ENCODE data around the gene RAB3GAP1. TPM values are rescaled to one million over a fixed set of nuclear protein-coding genes. Genes with fewer than 3 reads are reported as not detected.

RAB3GAP1 gene
- total and polyA plus RNA-seq, 7 donors, result 18.6 to 70.2 (median 54.5) TPM

- Histone ChIP-seq H3K9me3 (no peaks in the 10 kb centered on the region), H3K36me3 (peaks cover 13 to 80% (median 33%) of the 10 kb centered on the region in 4 donors), H3K27me3 (no peaks in the 10 kb centered on the region), H3K4me1 (no peaks in the 10 kb centered on the region), H3K4me3 (no peak overlapping the region), H3K27ac (no peak overlapping the region)
- intact Hi-C loops (cut with DNase I), result no loop called here
- WGBS, 2 donors, result 87 to 94% methylated on average over 11 of the region's 11 CpGs
- no peak for TF ChIP-seq EP300 (IDR thresholded peaks at IDR 0.05)
- TF ChIP-seq POLR2AphosphoS5 (IDR thresholded peaks at IDR 0.05), result no peak
- DNase-seq, result no peak
Observed at GRCh38 chr2:135169900-135170753, 118.0 kb downstream of the RAB3GAP1 start.

GRCh38 chr2:135174049-135174809, 122.1 kb downstream of the RAB3GAP1 start:
- Histone ChIP-seq H3K27ac (no peak overlapping the region), H3K4me1 (no peaks in the 10 kb centered on the region), H3K9me3 (no peaks in the 10 kb centered on the region), H3K36me3 (peaks cover 4 to 65% (median 16%) of the 10 kb centered on the region in 4 donors), H3K4me3 (no peak overlapping the region), H3K27me3 (no peaks in the 10 kb centered on the region)
- 92 to 94% methylated on average over 9 of the region's 9 CpGs for WGBS, 2 donors
- TF ChIP-seq CTCF (IDR thresholded peaks at IDR 0.05) (no peak), EP300 (IDR thresholded peaks at IDR 0.05) (no peak), POLR2A (IDR thresholded peaks at IDR 0.05) (no peak), POLR2AphosphoS5 (IDR thresholded peaks at IDR 0.05) (no peak)
- intact Hi-C loops (cut with DNase I), result no loop called here
- no peak for DNase-seq

- DNase-seq, result no peak
- Histone ChIP-seq H3K27ac (no peak overlapping the region), H3K4me3 (no peak overlapping the region), H3K27me3 (no peaks in the 10 kb centered on the region), H3K4me1 (no peaks in the 10 kb centered on the region), H3K36me3 (peaks cover 4 to 60% (median 11%) of the 10 kb centered on the region in 4 donors), H3K9me3 (no peaks in the 10 kb centered on the region)
- WGBS, 2 donors, result 98 to 99% methylated on average over 6 of the region's 6 CpGs
- intact Hi-C loops (cut with DNase I), result no loop called here
- TF ChIP-seq EP300 (IDR thresholded peaks at IDR 0.05), result no peak
- TF ChIP-seq POLR2A (IDR thresholded peaks at IDR 0.05), result no peak
- TF ChIP-seq CTCF (IDR thresholded peaks at IDR 0.05), result no peak
- TF ChIP-seq POLR2AphosphoS5 (IDR thresholded peaks at IDR 0.05), result no peak
Observed at GRCh38 chr2:135174810-135175093, 122.7 kb downstream of the RAB3GAP1 start.

- TF ChIP-seq POLR2A (IDR thresholded peaks at IDR 0.05) (no peak), POLR2AphosphoS5 (IDR thresholded peaks at IDR 0.05) (no peak), CTCF (IDR thresholded peaks at IDR 0.05) (no peak), EP300 (IDR thresholded peaks at IDR 0.05) (no peak)
- DNase-seq, result no peak
- Histone ChIP-seq H3K27ac (no peak overlapping the region), H3K4me1 (no peaks in the 10 kb centered on the region), H3K9me3 (no peaks in the 10 kb centered on the region), H3K36me3 (peaks cover 4 to 56% (median 9%) of the 10 kb centered on the region in 4 donors), H3K4me3 (no peak overlapping the region), H3K27me3 (no peaks in the 10 kb centered on the region)
- intact Hi-C loops (cut with DNase I), result no loop called here
- 83 to 94% methylated on average over 3 of the region's 3 CpGs for WGBS, 2 donors
Observed at GRCh38 chr2:135175177-135175576, 123.1 kb downstream of the RAB3GAP1 start.

- intact Hi-C loops (cut with DNase I), result no loop called here
- H3K27me3 ChIP-seq, result no peaks in the 10 kb centered on the region
- WGBS, 2 donors, result 88 to 91% methylated on average over 1 of the region's 1 CpG
- H3K4me1 ChIP-seq, result no peaks in the 10 kb centered on the region
- H3K27ac ChIP-seq, result no peak overlapping the region
- no peak for DNase-seq
- H3K9me3 ChIP-seq, result no peaks in the 10 kb centered on the region
- no peak for TF ChIP-seq CTCF (IDR thresholded peaks at IDR 0.05)
- TF ChIP-seq EP300 (IDR thresholded peaks at IDR 0.05), result no peak
- TF ChIP-seq POLR2A (IDR thresholded peaks at IDR 0.05), result no peak
- no peak for TF ChIP-seq POLR2AphosphoS5 (IDR thresholded peaks at IDR 0.05)
- no peak overlapping the region for H3K4me3 ChIP-seq
- H3K36me3 ChIP-seq, result peaks cover 0 to 29% (median 0%) of the 10 kb centered on the region in 4 donors
Observed at GRCh38 chr2:135179689-135180088, 127.6 kb downstream of the RAB3GAP1 start.

Measured in sigmoid colon (tissue), 7 donors.